AG08396 (cell line): ENCODE results near the gene MOV10.
"Not testable (repeated sequence)": the region's sequence is repeated elsewhere in the genome, so short reads cannot be mapped to it uniquely, and the experiment has no call there.

Source experiments
- DNase-seq: peaks from one replicate; pipeline ENCODE4 v3.0.0; 2012; ENCODE audit warnings: low spot score, mixed read lengths

Gene MOV10

DNA sequence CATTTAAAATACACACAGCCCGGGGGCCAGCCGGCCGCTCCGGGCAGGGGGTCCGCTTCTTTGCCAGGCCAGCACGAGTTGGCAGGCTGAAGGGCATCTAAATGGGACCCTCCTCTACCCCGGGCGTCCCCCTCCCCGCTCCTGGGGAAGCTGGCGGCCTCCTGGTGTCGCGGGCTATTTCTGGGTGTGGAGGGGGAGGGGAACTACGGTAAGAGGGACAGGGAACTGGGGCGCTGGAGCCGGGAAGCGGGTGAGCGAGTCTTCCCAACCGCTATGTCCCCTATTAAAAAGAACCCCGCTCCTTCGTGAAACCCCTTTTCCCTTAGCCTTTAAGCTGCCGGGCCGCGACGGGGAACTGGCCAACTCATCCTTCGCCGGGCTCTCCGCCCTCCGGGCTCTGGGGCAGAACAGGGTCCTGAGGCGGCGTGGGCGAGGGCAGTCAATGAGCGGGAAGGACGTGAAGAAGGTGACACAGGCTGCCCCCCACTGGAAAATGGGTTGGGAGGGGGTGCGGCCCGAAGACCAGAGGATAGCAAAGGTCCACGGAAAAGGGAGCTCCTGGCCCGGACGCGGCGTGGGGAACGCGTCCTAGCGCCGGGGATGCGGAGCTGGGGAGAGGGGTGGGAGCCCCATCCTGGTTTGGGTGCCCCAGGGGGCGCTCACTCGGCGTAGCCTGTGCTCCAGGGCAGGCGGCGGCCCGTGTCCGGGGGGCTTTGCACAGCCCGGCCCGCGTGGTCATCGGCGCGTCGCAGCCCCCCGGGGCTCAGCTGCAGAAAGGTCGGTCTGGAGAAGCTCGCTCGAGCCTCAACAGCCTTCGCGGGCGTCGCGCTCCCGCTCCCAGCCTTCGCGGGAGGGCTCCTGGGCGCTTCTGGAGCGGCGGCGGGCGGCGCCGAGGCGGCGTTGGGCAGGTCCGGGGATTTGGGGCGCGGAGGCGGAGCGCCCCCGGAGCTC, 40.1 kb downstream of the MOV10 start:
- DNase-seq: no peak

DNA sequence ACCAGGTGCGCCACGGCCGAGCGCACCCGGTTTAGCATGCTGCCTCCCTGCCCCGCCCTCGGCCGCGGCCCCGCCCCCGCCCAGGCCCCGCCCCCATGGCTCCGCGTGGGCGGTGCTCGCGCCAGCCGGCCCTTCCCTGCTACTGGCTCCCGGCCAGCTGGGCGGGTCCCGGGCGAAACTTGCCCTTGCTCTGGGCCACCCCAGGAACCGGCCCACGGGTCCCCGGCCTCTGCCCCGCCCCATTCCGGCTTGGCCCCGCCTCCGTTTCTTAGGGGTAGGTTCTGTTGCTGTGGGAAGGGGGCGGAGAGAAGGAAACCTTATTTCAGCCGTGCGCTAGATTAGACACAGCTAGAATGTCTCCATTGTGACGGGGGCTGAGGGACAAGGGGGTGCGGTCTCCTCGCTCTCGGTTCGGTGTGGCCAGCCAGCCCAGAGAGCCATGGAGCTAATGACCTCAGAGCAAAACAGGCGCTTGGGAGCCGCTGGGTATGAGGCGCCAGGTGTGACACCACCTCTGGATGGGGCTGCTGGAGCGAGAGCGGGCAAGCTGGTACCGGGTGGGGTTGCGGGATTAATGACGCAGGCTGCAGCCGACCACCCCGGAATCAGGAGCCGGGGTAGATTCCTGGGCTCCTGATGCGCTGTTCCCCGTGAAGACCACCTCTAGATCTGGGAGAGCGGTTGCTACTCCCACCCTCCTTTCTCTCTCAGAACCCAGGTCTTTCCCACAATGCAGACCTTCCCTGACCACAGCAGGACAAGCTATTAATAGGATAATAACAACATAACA, 41.0 kb downstream of the MOV10 start, which contains the start of gene PPM1J:
Gene PPM1J (minus strand): TSS at position 69 of the 790 bp plus-strand sequence. CDS start 31 bp downstream, at position 38.
- DNase-seq: peak; percentile 99

- DNase-seq: peak; percentile 91
These were observed 41.8 kb downstream of the MOV10 start for GRCh38 chr1:112716133-112716720.

- no peak for DNase-seq
These were observed 42.9 kb downstream of the MOV10 start for GRCh38 chr1:112717263-112717873.

GRCh38 chr1:112718691-112719418, 44.4 kb downstream of the MOV10 start:
- DNase-seq: peak; percentile 90

- no peak for DNase-seq
These were observed 45.2 kb downstream of the MOV10 start for GRCh38 chr1:112719706-112720105.

DNA sequence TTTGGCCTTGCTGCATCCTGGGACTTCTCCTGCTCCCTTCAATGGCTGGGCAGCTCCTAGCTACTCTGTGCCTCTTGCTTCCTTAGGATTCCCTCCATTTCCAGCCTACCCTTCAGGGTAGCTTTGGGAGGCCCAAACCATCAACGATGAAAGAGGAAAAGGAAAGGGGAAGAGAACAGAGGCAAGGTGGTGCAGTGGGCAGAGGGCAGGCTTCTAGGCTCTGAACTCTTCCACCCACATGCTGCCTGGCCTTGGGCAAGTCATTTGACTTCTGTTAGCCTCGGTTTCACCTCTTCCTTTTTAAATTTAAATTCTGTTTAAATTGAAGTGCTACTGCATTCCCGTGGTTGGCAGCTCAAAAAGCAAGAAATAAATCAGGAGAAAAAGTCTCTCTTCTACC, 46.3 kb downstream of the MOV10 start:
- DNase-seq: no peak

- DNase-seq: not testable (repeated sequence)
These were observed 46.8 kb downstream of the MOV10 start for GRCh38 chr1:112721294-112721693.

DNA sequence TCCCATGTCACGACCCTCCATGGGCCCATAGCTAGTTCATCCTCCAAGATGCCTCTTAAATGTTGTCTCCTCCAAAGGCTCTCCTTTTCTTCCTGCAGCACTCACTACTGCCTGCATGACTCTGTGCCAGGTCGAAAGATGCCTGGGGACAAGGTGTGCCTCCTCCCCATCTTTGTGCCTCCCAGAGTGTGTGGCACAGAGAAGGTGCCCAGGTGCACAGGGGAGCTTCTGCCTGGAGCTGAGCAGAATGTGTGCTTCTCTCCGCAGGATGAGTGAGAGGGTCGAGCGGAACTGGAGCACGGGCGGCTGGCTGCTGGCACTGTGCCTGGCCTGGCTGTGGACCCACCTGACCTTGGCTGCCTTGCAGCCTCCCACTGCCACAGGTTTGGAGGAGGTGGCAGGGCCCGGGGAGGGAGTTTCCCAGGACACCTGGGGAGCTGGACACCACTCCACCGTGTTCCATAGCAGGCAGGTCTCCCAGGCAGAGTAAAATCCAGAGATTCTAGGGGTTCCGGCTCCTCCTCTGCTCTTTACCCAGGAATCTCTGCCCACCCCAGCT, 47.6 kb downstream of the MOV10 start:
- DNase-seq: no peak

DNA sequence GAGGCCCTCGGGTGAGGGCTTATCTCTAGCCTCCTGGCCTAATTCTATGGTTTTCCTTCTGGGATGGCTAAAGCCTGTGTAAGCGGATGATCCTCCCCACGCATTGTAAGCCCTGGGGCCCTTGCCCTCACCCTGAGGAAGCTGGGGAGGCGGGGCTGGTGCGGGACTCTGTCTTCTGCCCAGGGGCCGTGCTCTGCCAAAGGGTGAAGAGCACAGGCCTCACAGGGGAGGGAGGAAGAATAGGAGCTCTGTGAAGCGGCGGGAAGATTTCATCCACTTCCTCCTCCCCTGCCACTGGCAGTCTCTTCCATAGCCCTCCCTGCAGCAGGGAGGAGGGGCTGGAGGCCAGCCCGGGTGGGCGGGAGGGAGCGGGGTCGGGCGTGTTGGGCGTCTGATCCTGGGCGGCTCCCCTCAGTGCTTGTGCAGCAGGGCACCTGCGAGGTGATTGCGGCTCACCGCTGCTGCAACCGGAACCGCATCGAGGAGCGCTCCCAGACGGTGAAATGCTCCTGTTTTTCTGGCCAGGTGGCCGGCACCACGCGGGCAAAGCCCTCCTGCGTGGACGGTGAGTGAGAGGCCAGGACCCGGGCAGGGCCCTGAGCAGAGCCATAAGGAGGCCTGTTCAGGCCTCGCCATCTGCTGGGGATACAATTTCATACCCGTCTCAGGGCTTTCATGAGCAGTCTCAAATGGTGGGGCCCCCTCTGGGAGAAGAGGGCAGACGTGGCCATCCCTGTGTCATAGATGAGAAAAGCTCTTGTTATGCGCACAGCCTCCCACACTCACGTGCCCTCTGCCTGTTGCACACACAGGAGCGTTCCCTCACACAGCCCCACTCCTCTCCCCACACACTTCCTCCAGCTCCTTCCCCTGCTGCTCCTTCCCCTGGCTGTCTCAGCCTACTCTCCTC, 48.4 kb downstream of the MOV10 start:
- peak; percentile 28 for DNase-seq

- DNase-seq: no peak
These were observed 49.0 kb downstream of the MOV10 start for GRCh38 chr1:112723511-112723839.

DNA sequence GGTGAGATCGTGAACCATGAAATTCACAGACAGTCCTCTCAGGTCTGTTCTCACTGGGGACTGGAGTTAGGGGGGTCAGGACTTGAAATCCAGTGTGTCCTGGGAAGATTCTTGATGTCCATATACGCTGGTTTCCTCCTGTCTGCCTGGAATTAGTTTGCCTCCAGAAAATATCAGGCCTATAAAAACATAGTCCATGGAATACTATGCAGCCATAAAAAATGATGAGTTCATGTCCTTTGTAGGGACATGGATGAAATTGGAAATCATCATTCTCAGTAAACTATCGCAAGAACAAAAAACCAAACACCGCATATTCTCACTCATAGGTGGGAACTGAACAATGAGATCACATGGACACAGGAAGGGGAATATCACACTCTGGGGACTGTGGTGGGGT, 49.8 kb downstream of the MOV10 start:
- DNase-seq: not testable (repeated sequence)

DNA sequence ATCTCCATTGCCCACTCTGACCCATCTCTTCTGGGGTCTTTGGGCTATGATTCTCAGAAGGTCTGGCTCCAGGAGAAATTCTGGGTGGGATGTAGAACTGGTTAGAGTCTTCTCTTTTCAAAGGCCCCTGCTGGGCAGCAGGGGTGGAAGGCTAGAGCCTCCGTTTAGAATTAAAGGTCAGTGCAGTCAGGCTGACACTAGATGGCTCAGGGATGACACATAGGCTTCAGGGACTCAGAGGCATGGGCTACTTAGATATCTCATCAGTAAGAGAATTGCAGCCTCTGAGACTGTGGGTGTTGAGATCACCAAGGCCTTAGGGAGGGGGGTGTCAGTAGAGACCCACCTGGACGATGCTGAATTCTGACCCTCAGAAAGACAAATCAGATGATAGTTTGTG, 53.3 kb downstream of the MOV10 start:
- peak; percentile 68 for DNase-seq

DNA sequence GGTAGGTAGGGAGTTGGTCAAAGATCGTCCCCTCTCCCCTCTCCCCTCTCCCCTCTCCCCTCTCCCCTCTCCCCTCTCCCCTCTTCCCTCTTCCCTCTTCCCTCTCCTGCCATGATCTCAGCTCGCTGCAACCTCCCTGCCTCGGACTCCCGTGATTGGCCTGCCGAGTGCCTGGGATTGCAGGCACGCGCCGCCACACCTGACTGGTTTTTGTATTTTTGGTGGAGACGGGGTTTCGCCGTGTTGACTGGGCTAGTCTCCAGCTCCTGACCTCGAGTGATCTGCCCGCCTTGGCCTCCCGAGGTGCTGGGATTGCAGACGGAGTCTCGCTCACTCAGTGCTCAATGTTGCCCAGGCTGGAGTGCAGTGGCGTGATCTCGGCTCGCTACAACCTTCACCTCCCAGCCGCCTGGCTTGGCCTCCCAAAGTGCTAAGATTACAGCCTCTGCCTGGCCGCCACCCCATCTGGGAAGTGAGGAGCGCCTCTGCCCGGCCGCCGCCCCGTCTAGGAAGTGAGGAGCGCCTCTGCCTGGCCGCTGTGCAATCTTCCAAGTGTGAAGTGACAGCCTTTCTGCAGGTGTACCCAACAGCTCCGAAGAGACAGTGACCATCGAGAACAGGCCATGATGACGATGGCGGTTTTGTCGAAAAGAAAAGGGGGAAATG, 54.0 kb downstream of the MOV10 start:
- not testable (repeated sequence) for DNase-seq

GRCh38 chr1:112729011-112729410, 54.6 kb downstream of the MOV10 start:
- DNase-seq: not testable (repeated sequence)

DNA sequence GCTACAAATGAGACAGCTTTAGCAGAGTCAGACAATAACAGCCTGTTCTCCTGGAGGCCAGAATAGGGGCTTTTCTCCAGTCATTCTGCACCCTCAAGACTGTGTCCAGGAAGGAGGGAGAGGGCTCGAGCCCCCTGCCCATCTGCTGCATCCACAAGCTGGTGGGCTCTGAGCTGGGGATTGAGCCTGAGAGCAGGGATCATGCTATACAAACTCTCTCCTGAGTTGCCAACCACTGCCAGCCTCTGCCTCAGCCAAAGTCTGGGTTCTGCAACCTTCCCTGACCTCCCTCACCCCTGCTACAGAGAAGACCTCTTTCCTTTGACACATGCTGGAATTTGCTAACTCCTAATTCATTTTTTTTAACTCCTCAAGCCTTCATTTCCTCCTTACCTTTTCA, 55.5 kb downstream of the MOV10 start:
- DNase-seq: no peak

DNA sequence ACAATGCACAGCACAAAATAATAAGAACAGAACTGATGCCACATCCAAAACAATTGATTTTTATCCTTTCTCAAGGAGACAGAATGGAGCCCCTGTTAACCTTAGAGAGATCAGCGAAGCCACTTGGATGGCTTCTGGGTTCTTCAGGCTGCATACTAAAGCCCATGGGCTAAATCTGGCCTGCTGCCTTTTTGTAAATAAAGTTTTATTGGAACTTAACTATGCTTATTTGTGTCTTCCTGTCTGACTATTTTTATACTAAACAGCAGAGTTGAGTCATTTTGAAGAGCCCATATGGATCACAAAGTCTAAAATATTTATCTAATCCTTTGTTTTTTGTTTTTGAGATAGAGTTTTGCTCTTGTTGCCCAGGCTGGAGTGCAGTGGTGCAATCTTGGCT, 57.0 kb downstream of the MOV10 start:
- no peak for DNase-seq

GRCh38 chr1:112735752-112736151, 61.3 kb downstream of the MOV10 start:
- peak; percentile 77 for DNase-seq

GRCh38 chr1:112737573-112737972, 63.1 kb downstream of the MOV10 start:
- no peak for DNase-seq
